WTC11 (cell line): ENCODE data around the gene PWP2.
"Not testable (repeated sequence)": the region's sequence is repeated elsewhere in the genome, so short reads cannot be mapped to it uniquely, and the experiment has no call there.

Experiments
- CTCF ChIP-seq: fragments of 200-600 bp; IDR thresholded peaks from 2 replicates; pipeline ENCODE4 v1.8.0; 2022; ENCODE audit warnings: antibody characterized with exemption
- E2F1 ChIP-seq: sonication (generic); formaldehyde crosslinking; IDR thresholded peaks from 2 replicates; pipeline ENCODE4 v1.8.0; 2022; ENCODE audit warnings: mild to moderate bottlenecking, missing genetic modification reagents
- E2F4 ChIP-seq: sonication (generic); formaldehyde crosslinking; IDR thresholded peaks from 2 replicates; pipeline ENCODE4 v1.8.1; 2022; ENCODE audit warnings: low read depth, mild to moderate bottlenecking, moderate library complexity, missing genetic modification reagents, borderline replicate concordance
- E2F5 ChIP-seq: sonication (generic); formaldehyde crosslinking; IDR thresholded peaks from 2 replicates; pipeline ENCODE4 v1.8.1; 2022; ENCODE audit warnings: mild to moderate bottlenecking, moderate library complexity, missing genetic modification reagents
- KAT7 ChIP-seq: sonication (generic); formaldehyde crosslinking; IDR thresholded peaks from 2 replicates; pipeline ENCODE4 v1.8.1; 2023; ENCODE audit warnings: missing genetic modification reagents, mild to moderate bottlenecking, borderline replicate concordance
- NFE2L1 ChIP-seq: sonication (generic); formaldehyde crosslinking; IDR thresholded peaks from 2 replicates; pipeline ENCODE4 v1.8.1; 2023; ENCODE audit warnings: missing genetic modification reagents
- ZBTB21 ChIP-seq: sonication (generic); formaldehyde crosslinking; IDR thresholded peaks from 2 replicates; pipeline ENCODE4 v1.8.1; 2023; ENCODE audit warnings: mild to moderate bottlenecking, missing genetic modification reagents, borderline replicate concordance

- not testable (repeated sequence) for TF ChIP-seq CTCF; NFE2L1 (CRISPR knock-in tag); ZBTB21 (CRISPR knock-in tag); E2F4 (CRISPR knock-in tag); E2F5 (CRISPR knock-in tag); E2F1 (CRISPR knock-in tag); KAT7 (CRISPR knock-in tag)
These were observed 52.4 kb downstream of the PWP2 start for GRCh38 chr21:44159349-44160297.
